CD14-positive monocyte (primary cell): ENCODE data around the gene GNG13. TPM values are rescaled to one million over a fixed set of nuclear protein-coding genes. Genes with fewer than 3 reads are reported as not detected.

Source experiments
- DNase-seq, 3 donors: peaks; one replicate each; pipeline ENCODE4 v3.0.0-alpha.2; 2011 to 2022
- H2AFZ ChIP-seq: 2 replicates; pipeline ENCODE4 v1.6.0; 2012; ENCODE audit warnings: mild to moderate bottlenecking, low read depth, low read length, inconsistent platforms; ENCODE audit not compliant: insufficient read depth, poor library complexity, severe bottlenecking
- H3K27ac ChIP-seq, 2 donors: 1 replicate in 1 of 2; 2 replicates in 1 of 2; pipeline ENCODE4 v1.5.1; 2012 to 2013; ENCODE audit warnings: low read length in 2 of 2, control low read depth in 1 of 2, inconsistent platforms in 1 of 2, low read depth in 1 of 2, mild to moderate bottlenecking in 1 of 2
- H3K27me3 ChIP-seq, 2 donors: one replicate each; pipeline versions ENCODE4 v1.6.0 to v1.6.1; 2011 to 2013; ENCODE audit warnings: low read length in 2 of 2; ENCODE audit not compliant: control insufficient read depth in 2 of 2, insufficient read depth in 2 of 2
- H3K36me3 ChIP-seq, 2 donors: replicated peaks in 1 of 2; 1 replicate in 1 of 2; 2 replicates in 1 of 2; pipeline versions ENCODE4 v1.5.1 to v1.6.1; 2012 to 2013; ENCODE audit warnings: low read length in 2 of 2, control low read depth in 1 of 2, inconsistent platforms in 1 of 2, mild to moderate bottlenecking in 1 of 2; ENCODE audit not compliant: insufficient read depth in 2 of 2, control insufficient read depth in 1 of 2
- H3K4me1 ChIP-seq, 2 donors: 1 replicate in 1 of 2; 2 replicates in 1 of 2; pipeline versions ENCODE4 v1.5.1 to v1.6.1; 2012 to 2013; ENCODE audit warnings: low read length in 2 of 2, control low read depth in 1 of 2, inconsistent platforms in 1 of 2, mild to moderate bottlenecking in 1 of 2, moderate library complexity in 1 of 2; ENCODE audit not compliant: insufficient read depth in 2 of 2, control insufficient read depth in 1 of 2
- H3K4me2 ChIP-seq: replicated peaks from 2 replicates; pipeline ENCODE3; 2012; ENCODE audit warnings: low read length, moderate library complexity, mild to moderate bottlenecking; ENCODE audit not compliant: poor library complexity, severe bottlenecking; ENCODE audit errors: extremely low read depth
- H3K4me3 ChIP-seq, 3 experiments: fragments of 200-600 bp in 1 of 3; sonication (generic) in 1 of 3; replicated peaks in 1 of 3; 1 replicate in 2 of 3; 2 replicates in 1 of 3; pipeline ENCODE4 v1.5.1; 2011 to 2013; ENCODE audit warnings: low read length in 3 of 3, mild to moderate bottlenecking in 3 of 3, control low read depth in 2 of 3, low read depth in 2 of 3, inconsistent platforms in 1 of 3, moderate library complexity in 1 of 3
- H3K79me2 ChIP-seq: 2 replicates; pipeline ENCODE4 v1.6.0; 2012; ENCODE audit warnings: mild to moderate bottlenecking, control low read depth, inconsistent platforms, low read length, moderate library complexity; ENCODE audit not compliant: insufficient read depth
- H3K9ac ChIP-seq: 2 replicates; pipeline ENCODE4 v1.6.0; 2017; ENCODE audit warnings: low read length, mild to moderate bottlenecking; ENCODE audit not compliant: insufficient read depth, poor library complexity, severe bottlenecking
- H3K9me3 ChIP-seq, 2 donors: replicated peaks in 1 of 2; 1 replicate in 1 of 2; 2 replicates in 1 of 2; pipeline versions ENCODE4 v1.5.1 to v1.6.1; 2012 to 2013; ENCODE audit warnings: low read length in 2 of 2, control low read depth in 1 of 2; ENCODE audit not compliant: control insufficient read depth in 1 of 2, insufficient read depth in 1 of 2
- H4K20me1 ChIP-seq: 2 replicates; pipeline ENCODE4 v1.6.0; 2012; ENCODE audit warnings: mild to moderate bottlenecking, low read length, control low read depth, moderate library complexity; ENCODE audit not compliant: insufficient read depth
- H3K27ac Mint-ChIP-seq, 7 donors: one replicate each; pipeline ENCODE4 v1.8.0; 2020; ENCODE audit warnings: mild to moderate bottlenecking in 7 of 7, mixed read lengths in 7 of 7, moderate library complexity in 6 of 7, inconsistent platforms in 2 of 7
- H3K27me3 Mint-ChIP-seq, 3 donors: one replicate each; pipeline ENCODE4 v1.8.0; 2021 to 2022; ENCODE audit warnings: low read depth in 3 of 3, mild to moderate bottlenecking in 3 of 3, mixed read lengths in 3 of 3, moderate library complexity in 3 of 3, inconsistent platforms in 1 of 3
- H3K36me3 Mint-ChIP-seq, 2 donors: one replicate each; pipeline ENCODE4 v1.8.0; 2020; ENCODE audit warnings: mixed read lengths in 2 of 2, inconsistent platforms in 1 of 2, mild to moderate bottlenecking in 1 of 2
- H3K4me1 Mint-ChIP-seq: one replicate; pipeline ENCODE4 v1.8.0; 2020; ENCODE audit warnings: mild to moderate bottlenecking, mixed read lengths
- H3K4me3 Mint-ChIP-seq, 2 donors: one replicate each; pipeline ENCODE4 v1.8.0; 2020; ENCODE audit warnings: mild to moderate bottlenecking in 2 of 2, mixed read lengths in 2 of 2, moderate library complexity in 1 of 2
- H3K9me3 Mint-ChIP-seq, 7 donors: one replicate each; pipeline ENCODE4 v1.8.0; 2020 to 2022; ENCODE audit warnings: mixed read lengths in 7 of 7, mild to moderate bottlenecking in 6 of 7, moderate library complexity in 6 of 7, inconsistent platforms in 2 of 7
- CTCF ChIP-seq: fragments of 200-600 bp; IDR thresholded peaks from one replicate; pipeline ENCODE4 v1.8.0; 2022; ENCODE audit warnings: antibody characterized with exemption, mild to moderate bottlenecking
- WGBS: methylation state at CpG from one replicate; pipeline ENCODE4 v1.1.5; 2013; ENCODE audit warnings: missing lambda C conversion rate; ENCODE audit not compliant: insufficient coverage; 5-methylcytosine and 5-hydroxymethylcytosine counted together
- intact Hi-C, 2 donors: fragments of 100-400 bp; cut with micrococcal nuclease; formaldehyde crosslinking; loops; one replicate each; pipeline versions ENCODE4 v1.15.0 to v1.15.1; 2023
- polyA plus RNA-seq, 3 donors: library from polyadenylated mRNA; depleted of rRNA in 1 of 3; unstranded in 2 of 3; stranded (reverse) in 1 of 3; fragments of 300-500 nt in 2 of 3; fragments of >200 nt in 1 of 3; fragmentation: Illumina TruSeq in 2 of 3; gene quantifications; 1 replicate in 2 of 3; 2 replicates in 1 of 3; pipeline ENCODE4 v1.2.3, GENCODE V29; 2012 to 2021

GNG13 gene
- polyA plus RNA-seq, 3 donors: not detected

GRCh38 chr16:847681-848445, 47.3 kb upstream of the GNG13 start:
- H3K27ac ChIP-seq: no peak overlapping the region
- no peak for DNase-seq
- no peak for TF ChIP-seq CTCF
- H3K9ac ChIP-seq: no peak overlapping the region
- Mint-ChIP-seq H3K27me3 (peaks cover 1 to 7% (median 1%) of the 10 kb centered on the region in 3 donors), H3K36me3 (no peaks in the 10 kb centered on the region), H3K4me3 (no peak overlapping the region), H3K4me1 (no peaks in the 10 kb centered on the region), H3K27ac (no peak overlapping the region), H3K9me3 (peaks cover 44 to 73% (median 61%) of the 10 kb centered on the region in 7 donors)
- H3K9me3 ChIP-seq: peaks cover 63 to 66% of the 10 kb centered on the region in 2 donors
- H2AFZ ChIP-seq: no peak overlapping the region
- H3K79me2 ChIP-seq: no peaks in the 10 kb centered on the region
- intact Hi-C loops: no loop called here
- no peak overlapping the region for H3K4me3 ChIP-seq
- no peaks in the 10 kb centered on the region for H3K4me1 ChIP-seq
- no peak overlapping the region for H3K4me2 ChIP-seq
- no peaks in the 10 kb centered on the region for H3K27me3 ChIP-seq
- H3K36me3 ChIP-seq: no peaks in the 10 kb centered on the region
- 97% methylated on average over 25 of the region's 33 CpGs for WGBS
- no peaks in the 10 kb centered on the region for H4K20me1 ChIP-seq

DNA sequence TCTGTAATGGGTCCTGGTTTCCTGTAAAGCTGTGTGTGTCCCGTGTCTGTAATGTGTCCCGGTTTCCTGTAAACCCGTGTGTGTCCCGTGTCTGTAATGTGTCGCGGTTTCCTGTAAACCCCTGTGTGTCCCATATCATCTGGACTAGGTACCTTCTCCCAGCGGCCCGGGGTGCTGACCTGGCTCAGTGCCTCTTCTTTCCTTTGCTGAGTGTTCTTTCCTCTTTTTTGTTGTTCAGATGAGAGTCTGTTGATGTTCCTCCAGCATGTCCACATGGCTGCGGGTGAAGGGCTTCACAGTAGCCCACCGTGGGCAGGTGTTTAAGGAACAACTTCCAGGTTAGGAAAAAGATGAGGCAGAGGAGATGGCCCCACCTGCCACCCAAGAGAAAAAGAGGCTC, 46.6 kb upstream of the GNG13 start:
- Mint-ChIP-seq H3K4me3 (no peak overlapping the region), H3K36me3 (no peaks in the 10 kb centered on the region), H3K27ac (no peak overlapping the region), H3K27me3 (peaks cover 1 to 9% (median 1%) of the 10 kb centered on the region in 3 donors), H3K4me1 (no peaks in the 10 kb centered on the region), H3K9me3 (peaks cover 44 to 72% (median 58%) of the 10 kb centered on the region in 7 donors)
- peaks cover 59% of the 10 kb centered on the region in 2 donors for H3K9me3 ChIP-seq
- H4K20me1 ChIP-seq: no peaks in the 10 kb centered on the region
- H3K4me3 ChIP-seq: no peak overlapping the region
- H3K36me3 ChIP-seq: no peaks in the 10 kb centered on the region
- 98% methylated on average over 8 of the region's 10 CpGs for WGBS
- no peak for TF ChIP-seq CTCF
- no peak for DNase-seq
- H3K4me1 ChIP-seq: no peaks in the 10 kb centered on the region
- no peak overlapping the region for H3K4me2 ChIP-seq
- no peak overlapping the region for H3K9ac ChIP-seq
- H3K27me3 ChIP-seq: no peaks in the 10 kb centered on the region
- intact Hi-C loops: no loop called here
- H3K79me2 ChIP-seq: no peaks in the 10 kb centered on the region
- H3K27ac ChIP-seq: no peak overlapping the region
- no peak overlapping the region for H2AFZ ChIP-seq
